NCI-H128 (cell line): ENCODE results near the gene HTR1E.
"Not testable (repeated sequence)": the region's sequence is repeated elsewhere in the genome, so short reads cannot be mapped to it uniquely, and the experiment has no call there.

Source experiments
- DNase-seq: peaks from one replicate; lab custom pipeline; 2025; ENCODE audit not compliant: unreplicated experiment; lab: John Stamatoyannopoulos, UW

Gene HTR1E

GRCh38 chr6:86969573-86969972 is 32.2 kb downstream of the HTR1E start:
- no peak for DNase-seq

- DNase-seq: no peak
Observed at GRCh38 chr6:86973088-86973487, 35.8 kb downstream of the HTR1E start.

- no peak for DNase-seq
Observed at GRCh38 chr6:86978251-86978650, 40.9 kb downstream of the HTR1E start.

GRCh38 chr6:87001494-87001893 is 64.2 kb downstream of the HTR1E start:
- no peak for DNase-seq

- DNase-seq: not testable (repeated sequence)
Observed at GRCh38 chr6:87002391-87002790, 65.1 kb downstream of the HTR1E start.

- not testable (repeated sequence) for DNase-seq
Observed at GRCh38 chr6:87006541-87006940, 69.2 kb downstream of the HTR1E start.

- not testable (repeated sequence) for DNase-seq
Observed at GRCh38 chr6:87009581-87009980, 72.3 kb downstream of the HTR1E start.

- no peak for DNase-seq
Observed at GRCh38 chr6:87012035-87012434, 74.7 kb downstream of the HTR1E start.

GRCh38 chr6:87012743-87013142 is 75.4 kb downstream of the HTR1E start:
- DNase-seq: no peak

GRCh38 chr6:87016772-87017171 is 79.4 kb downstream of the HTR1E start:
- DNase-seq: no peak

- no peak for DNase-seq
Observed at GRCh38 chr6:87027021-87027420, 89.7 kb downstream of the HTR1E start.

GRCh38 chr6:87029711-87030314 is 92.5 kb downstream of the HTR1E start:
- no peak for DNase-seq

GRCh38 chr6:87040729-87041128 is 103.4 kb downstream of the HTR1E start:
- DNase-seq: no peak

GRCh38 chr6:87045521-87046075 is 108.3 kb downstream of the HTR1E start:
- no peak for DNase-seq

- no peak for DNase-seq
Observed at GRCh38 chr6:87049779-87050178, 112.5 kb downstream of the HTR1E start.

GRCh38 chr6:87053312-87053711 is 116.0 kb downstream of the HTR1E start:
- DNase-seq: no peak

GRCh38 chr6:87054143-87054833 is 117.0 kb downstream of the HTR1E start:
- no peak for DNase-seq

- DNase-seq: no peak
Observed at GRCh38 chr6:87059943-87060342, 122.6 kb downstream of the HTR1E start.

GRCh38 chr6:87065117-87065516 is 127.8 kb downstream of the HTR1E start:
- no peak for DNase-seq
